CD14-positive monocyte (primary cell): ENCODE measurements around the gene CST7. TPM values are rescaled to one million over a fixed set of nuclear protein-coding genes. Genes with fewer than 3 reads are reported as not detected.

Source experiments
- DNase-seq, 3 donors: peaks; one replicate each; pipeline ENCODE4 v3.0.0-alpha.2; 2011 to 2022
- H2AFZ ChIP-seq: 2 replicates; pipeline ENCODE4 v1.6.0; 2012; ENCODE audit warnings: mild to moderate bottlenecking, low read depth, low read length, inconsistent platforms; ENCODE audit not compliant: insufficient read depth, poor library complexity, severe bottlenecking
- H3K27ac ChIP-seq, 2 donors: 1 replicate in 1 of 2; 2 replicates in 1 of 2; pipeline ENCODE4 v1.5.1; 2012 to 2013; ENCODE audit warnings: low read length in 2 of 2, control low read depth in 1 of 2, inconsistent platforms in 1 of 2, low read depth in 1 of 2, mild to moderate bottlenecking in 1 of 2
- H3K27me3 ChIP-seq, 2 donors: one replicate each; pipeline versions ENCODE4 v1.6.0 to v1.6.1; 2011 to 2013; ENCODE audit warnings: low read length in 2 of 2; ENCODE audit not compliant: control insufficient read depth in 2 of 2, insufficient read depth in 2 of 2
- H3K36me3 ChIP-seq, 2 donors: replicated peaks in 1 of 2; 1 replicate in 1 of 2; 2 replicates in 1 of 2; pipeline versions ENCODE4 v1.5.1 to v1.6.1; 2012 to 2013; ENCODE audit warnings: low read length in 2 of 2, control low read depth in 1 of 2, inconsistent platforms in 1 of 2, mild to moderate bottlenecking in 1 of 2; ENCODE audit not compliant: insufficient read depth in 2 of 2, control insufficient read depth in 1 of 2
- H3K4me1 ChIP-seq, 2 donors: 1 replicate in 1 of 2; 2 replicates in 1 of 2; pipeline versions ENCODE4 v1.5.1 to v1.6.1; 2012 to 2013; ENCODE audit warnings: low read length in 2 of 2, control low read depth in 1 of 2, inconsistent platforms in 1 of 2, mild to moderate bottlenecking in 1 of 2, moderate library complexity in 1 of 2; ENCODE audit not compliant: insufficient read depth in 2 of 2, control insufficient read depth in 1 of 2
- H3K4me2 ChIP-seq: replicated peaks from 2 replicates; pipeline ENCODE3; 2012; ENCODE audit warnings: low read length, moderate library complexity, mild to moderate bottlenecking; ENCODE audit not compliant: poor library complexity, severe bottlenecking; ENCODE audit errors: extremely low read depth
- H3K4me3 ChIP-seq, 3 experiments: fragments of 200-600 bp in 1 of 3; sonication (generic) in 1 of 3; replicated peaks in 1 of 3; 1 replicate in 2 of 3; 2 replicates in 1 of 3; pipeline ENCODE4 v1.5.1; 2011 to 2013; ENCODE audit warnings: low read length in 3 of 3, mild to moderate bottlenecking in 3 of 3, control low read depth in 2 of 3, low read depth in 2 of 3, inconsistent platforms in 1 of 3, moderate library complexity in 1 of 3
- H3K79me2 ChIP-seq: 2 replicates; pipeline ENCODE4 v1.6.0; 2012; ENCODE audit warnings: mild to moderate bottlenecking, control low read depth, inconsistent platforms, low read length, moderate library complexity; ENCODE audit not compliant: insufficient read depth
- H3K9ac ChIP-seq: 2 replicates; pipeline ENCODE4 v1.6.0; 2017; ENCODE audit warnings: low read length, mild to moderate bottlenecking; ENCODE audit not compliant: insufficient read depth, poor library complexity, severe bottlenecking
- H3K9me3 ChIP-seq, 2 donors: replicated peaks in 1 of 2; 1 replicate in 1 of 2; 2 replicates in 1 of 2; pipeline versions ENCODE4 v1.5.1 to v1.6.1; 2012 to 2013; ENCODE audit warnings: low read length in 2 of 2, control low read depth in 1 of 2; ENCODE audit not compliant: control insufficient read depth in 1 of 2, insufficient read depth in 1 of 2
- H4K20me1 ChIP-seq: 2 replicates; pipeline ENCODE4 v1.6.0; 2012; ENCODE audit warnings: mild to moderate bottlenecking, low read length, control low read depth, moderate library complexity; ENCODE audit not compliant: insufficient read depth
- H3K27ac Mint-ChIP-seq, 7 donors: one replicate each; pipeline ENCODE4 v1.8.0; 2020; ENCODE audit warnings: mild to moderate bottlenecking in 7 of 7, mixed read lengths in 7 of 7, moderate library complexity in 6 of 7, inconsistent platforms in 2 of 7
- H3K27me3 Mint-ChIP-seq, 3 donors: one replicate each; pipeline ENCODE4 v1.8.0; 2021 to 2022; ENCODE audit warnings: low read depth in 3 of 3, mild to moderate bottlenecking in 3 of 3, mixed read lengths in 3 of 3, moderate library complexity in 3 of 3, inconsistent platforms in 1 of 3
- H3K36me3 Mint-ChIP-seq, 2 donors: one replicate each; pipeline ENCODE4 v1.8.0; 2020; ENCODE audit warnings: mixed read lengths in 2 of 2, inconsistent platforms in 1 of 2, mild to moderate bottlenecking in 1 of 2
- H3K4me1 Mint-ChIP-seq: one replicate; pipeline ENCODE4 v1.8.0; 2020; ENCODE audit warnings: mild to moderate bottlenecking, mixed read lengths
- H3K4me3 Mint-ChIP-seq, 2 donors: one replicate each; pipeline ENCODE4 v1.8.0; 2020; ENCODE audit warnings: mild to moderate bottlenecking in 2 of 2, mixed read lengths in 2 of 2, moderate library complexity in 1 of 2
- H3K9me3 Mint-ChIP-seq, 7 donors: one replicate each; pipeline ENCODE4 v1.8.0; 2020 to 2022; ENCODE audit warnings: mixed read lengths in 7 of 7, mild to moderate bottlenecking in 6 of 7, moderate library complexity in 6 of 7, inconsistent platforms in 2 of 7
- WGBS: methylation state at CpG from one replicate; pipeline ENCODE4 v1.1.5; 2013; ENCODE audit warnings: missing lambda C conversion rate; ENCODE audit not compliant: insufficient coverage; 5-methylcytosine and 5-hydroxymethylcytosine counted together
- intact Hi-C, 2 donors: fragments of 100-400 bp; cut with micrococcal nuclease; formaldehyde crosslinking; loops; one replicate each; pipeline versions ENCODE4 v1.15.0 to v1.15.1; 2023
- polyA plus RNA-seq, 3 donors: library from polyadenylated mRNA; depleted of rRNA in 1 of 3; unstranded in 2 of 3; stranded (reverse) in 1 of 3; fragments of 300-500 nt in 2 of 3; fragments of >200 nt in 1 of 3; fragmentation: Illumina TruSeq in 2 of 3; gene quantifications; 1 replicate in 2 of 3; 2 replicates in 1 of 3; pipeline ENCODE4 v1.2.3, GENCODE V29; 2012 to 2021
- TF ChIP-seq, protein P1 (sequence below): fragments of 200-600 bp; IDR thresholded peaks from one replicate; pipeline ENCODE4 v1.8.0; 2022; ENCODE audit warnings: antibody characterized with exemption, mild to moderate bottlenecking

Gene CST7
- polyA plus RNA-seq, 3 donors = 1.2 to 3.2 (median 1.8) TPM

DNA sequence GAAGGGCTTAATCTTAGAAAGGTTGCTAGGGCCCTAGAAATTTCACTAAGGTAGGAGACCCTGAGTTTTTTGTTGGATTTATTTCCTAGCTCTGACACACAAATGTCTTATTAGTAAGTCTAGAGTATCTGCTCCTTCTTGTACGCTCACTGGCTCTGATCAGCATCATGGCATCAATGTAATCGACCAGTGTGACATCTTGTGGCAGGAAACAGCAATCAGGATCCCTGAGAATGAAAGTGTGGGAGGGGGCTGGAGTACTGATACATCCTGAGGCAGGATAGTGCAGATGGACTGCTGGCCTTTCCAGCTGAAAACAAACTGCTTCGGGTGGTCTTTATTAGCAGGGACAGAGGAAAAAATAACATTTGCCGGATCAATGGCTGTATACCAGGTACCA, 10.0 kb upstream of the CST7 start:
- 79% methylated on average over 3 of the region's 4 CpGs for WGBS
- Histone ChIP-seq H3K4me1 (no peaks in the 10 kb centered on the region), H3K4me2 (no peak overlapping the region), H4K20me1 (no peaks in the 10 kb centered on the region), H3K9me3 (peaks cover 0 to 14% of the 10 kb centered on the region in 2 donors), H3K27ac (no peak overlapping the region), H3K79me2 (no peaks in the 10 kb centered on the region), H2AFZ (no peak overlapping the region), H3K9ac (no peak overlapping the region), H3K36me3 (no peaks in the 10 kb centered on the region), H3K27me3 (no peaks in the 10 kb centered on the region), H3K4me3 (no peak overlapping the region)
- H3K36me3 Mint-ChIP-seq = peaks cover 0 to 1% of the 10 kb centered on the region in 2 donors
- no peaks in the 10 kb centered on the region for H3K4me1 Mint-ChIP-seq
- TF ChIP-seq, protein P1, sequence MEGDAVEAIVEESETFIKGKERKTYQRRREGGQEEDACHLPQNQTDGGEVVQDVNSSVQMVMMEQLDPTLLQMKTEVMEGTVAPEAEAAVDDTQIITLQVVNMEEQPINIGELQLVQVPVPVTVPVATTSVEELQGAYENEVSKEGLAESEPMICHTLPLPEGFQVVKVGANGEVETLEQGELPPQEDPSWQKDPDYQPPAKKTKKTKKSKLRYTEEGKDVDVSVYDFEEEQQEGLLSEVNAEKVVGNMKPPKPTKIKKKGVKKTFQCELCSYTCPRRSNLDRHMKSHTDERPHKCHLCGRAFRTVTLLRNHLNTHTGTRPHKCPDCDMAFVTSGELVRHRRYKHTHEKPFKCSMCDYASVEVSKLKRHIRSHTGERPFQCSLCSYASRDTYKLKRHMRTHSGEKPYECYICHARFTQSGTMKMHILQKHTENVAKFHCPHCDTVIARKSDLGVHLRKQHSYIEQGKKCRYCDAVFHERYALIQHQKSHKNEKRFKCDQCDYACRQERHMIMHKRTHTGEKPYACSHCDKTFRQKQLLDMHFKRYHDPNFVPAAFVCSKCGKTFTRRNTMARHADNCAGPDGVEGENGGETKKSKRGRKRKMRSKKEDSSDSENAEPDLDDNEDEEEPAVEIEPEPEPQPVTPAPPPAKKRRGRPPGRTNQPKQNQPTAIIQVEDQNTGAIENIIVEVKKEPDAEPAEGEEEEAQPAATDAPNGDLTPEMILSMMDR = no peak
- H3K4me3 Mint-ChIP-seq = no peak overlapping the region
- H3K27me3 Mint-ChIP-seq = no peaks in the 10 kb centered on the region
- peaks cover 14 to 32% (median 23%) of the 10 kb centered on the region in 7 donors for H3K9me3 Mint-ChIP-seq
- no peak for DNase-seq
- H3K27ac Mint-ChIP-seq = no peak overlapping the region
- intact Hi-C loops = no loop called here

- TF ChIP-seq, protein P1 = no peak
- no peaks in the 10 kb centered on the region for H3K79me2 ChIP-seq
- Mint-ChIP-seq H3K27ac (no peak overlapping the region), H3K27me3 (no peaks in the 10 kb centered on the region), H3K4me3 (no peak overlapping the region), H3K4me1 (peaks cover under 1% of the 10 kb centered on the region), H3K36me3 (peaks cover 3 to 7% of the 10 kb centered on the region in 2 donors), H3K9me3 (peaks cover 37 to 48% (median 42%) of the 10 kb centered on the region in 7 donors)
- H3K4me2 ChIP-seq = no peak overlapping the region
- 87% methylated on average over 5 of the region's 6 CpGs for WGBS
- no peaks in the 10 kb centered on the region for H3K27me3 ChIP-seq
- no peak overlapping the region for H3K27ac ChIP-seq
- H3K9ac ChIP-seq = no peak overlapping the region
- no peaks in the 10 kb centered on the region for H3K4me1 ChIP-seq
- DNase-seq = no peak
- no peak overlapping the region for H2AFZ ChIP-seq
- H3K9me3 ChIP-seq = peaks cover 5 to 8% of the 10 kb centered on the region in 2 donors
- H3K36me3 ChIP-seq = no peaks in the 10 kb centered on the region
- intact Hi-C loops = no loop called here
- no peaks in the 10 kb centered on the region for H4K20me1 ChIP-seq
- H3K4me3 ChIP-seq = no peak overlapping the region
Measured at GRCh38 chr20:24942679-24943078, 6.4 kb upstream of the CST7 start.
